ENCODE data around the gene CKM. TPM values are rescaled to one million over a fixed set of nuclear protein-coding genes. Genes with fewer than 3 reads are reported as not detected.
"Not testable (repeated sequence)": the region's sequence is repeated elsewhere in the genome, so short reads cannot be mapped to it uniquely, and the experiment has no call there.

The CKM gene
- total RNA-seq, 2 donors from 2014 or later: 24.7 to 42.8 TPM

DNA sequence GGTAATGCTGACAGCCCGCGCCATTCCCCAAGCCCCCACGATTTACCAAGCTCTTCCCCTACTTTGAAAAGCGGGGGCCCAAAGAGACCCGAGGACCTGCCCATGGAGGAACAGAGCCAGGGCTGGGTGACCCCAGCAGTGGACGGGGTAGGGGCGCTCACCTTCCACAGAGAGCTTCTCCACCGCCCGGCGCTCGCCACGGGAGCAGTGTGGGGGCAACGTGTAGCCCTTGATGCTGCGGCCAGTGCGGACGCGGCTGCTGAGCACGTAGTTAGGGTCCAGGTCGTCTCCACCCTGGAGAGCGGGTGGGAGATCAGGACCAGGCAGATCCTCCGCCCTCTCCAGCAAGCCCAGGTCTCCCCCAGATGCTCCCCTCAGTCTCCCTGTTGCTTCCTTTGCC is 7.4 kb downstream of the CKM start:
- H3K27ac ChIP-seq: no peak overlapping the region
- H3K36me3 ChIP-seq: no peaks in the 10 kb centered on the region
- no peaks in the 10 kb centered on the region for H3K9me3 ChIP-seq
- H3K4me3 ChIP-seq: no peak overlapping the region
- intact Hi-C loops (cut with DNase I): no loop called here
- H3K4me1 ChIP-seq (replicated peaks): no peaks in the 10 kb centered on the region
- H3K27me3 ChIP-seq (replicated peaks; ENCODE audit: insufficient read depth): no peaks in the 10 kb centered on the region
- no peak for DNase-seq (ENCODE audit: low spot score)
- TF ChIP-seq POLR2AphosphoS5 (IDR thresholded peaks at IDR 0.05): no peak
- TF ChIP-seq, protein P1, sequence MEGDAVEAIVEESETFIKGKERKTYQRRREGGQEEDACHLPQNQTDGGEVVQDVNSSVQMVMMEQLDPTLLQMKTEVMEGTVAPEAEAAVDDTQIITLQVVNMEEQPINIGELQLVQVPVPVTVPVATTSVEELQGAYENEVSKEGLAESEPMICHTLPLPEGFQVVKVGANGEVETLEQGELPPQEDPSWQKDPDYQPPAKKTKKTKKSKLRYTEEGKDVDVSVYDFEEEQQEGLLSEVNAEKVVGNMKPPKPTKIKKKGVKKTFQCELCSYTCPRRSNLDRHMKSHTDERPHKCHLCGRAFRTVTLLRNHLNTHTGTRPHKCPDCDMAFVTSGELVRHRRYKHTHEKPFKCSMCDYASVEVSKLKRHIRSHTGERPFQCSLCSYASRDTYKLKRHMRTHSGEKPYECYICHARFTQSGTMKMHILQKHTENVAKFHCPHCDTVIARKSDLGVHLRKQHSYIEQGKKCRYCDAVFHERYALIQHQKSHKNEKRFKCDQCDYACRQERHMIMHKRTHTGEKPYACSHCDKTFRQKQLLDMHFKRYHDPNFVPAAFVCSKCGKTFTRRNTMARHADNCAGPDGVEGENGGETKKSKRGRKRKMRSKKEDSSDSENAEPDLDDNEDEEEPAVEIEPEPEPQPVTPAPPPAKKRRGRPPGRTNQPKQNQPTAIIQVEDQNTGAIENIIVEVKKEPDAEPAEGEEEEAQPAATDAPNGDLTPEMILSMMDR (IDR thresholded peaks at IDR 0.05): no peak
- TF ChIP-seq POLR2A (IDR thresholded peaks at IDR 0.05): no peak
- WGBS: 60% methylated on average over 21 of the region's 21 CpGs

DNA sequence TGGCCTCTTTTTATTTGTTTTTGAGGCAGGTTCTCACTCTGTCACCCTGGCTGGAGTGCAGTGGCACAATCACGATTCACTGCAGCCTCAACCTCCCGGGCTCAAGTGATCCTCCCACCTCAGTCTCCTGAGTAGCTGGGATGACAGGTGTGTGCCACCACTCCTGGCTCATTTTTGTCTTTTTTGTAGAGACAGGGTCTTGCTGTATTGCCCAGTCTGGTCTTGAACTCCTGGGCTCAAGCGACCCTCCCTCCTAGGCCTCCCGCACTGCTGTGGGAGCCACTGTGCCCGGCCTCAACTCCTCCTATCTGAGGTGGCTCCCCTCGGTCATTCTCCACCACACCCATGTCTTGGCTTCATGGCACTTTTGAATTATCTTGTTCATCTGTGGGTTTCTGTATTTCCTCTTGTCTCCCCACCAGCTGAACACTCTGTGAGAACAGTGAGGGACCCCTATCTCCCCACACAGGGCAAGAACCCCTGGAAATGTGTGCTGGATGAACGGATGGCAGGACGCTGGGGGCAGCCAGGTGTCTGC is 7.9 kb downstream of the CKM start:
- 71% methylated on average over 8 of the region's 8 CpGs for WGBS
- intact Hi-C loops (cut with DNase I): no loop called here

DNA sequence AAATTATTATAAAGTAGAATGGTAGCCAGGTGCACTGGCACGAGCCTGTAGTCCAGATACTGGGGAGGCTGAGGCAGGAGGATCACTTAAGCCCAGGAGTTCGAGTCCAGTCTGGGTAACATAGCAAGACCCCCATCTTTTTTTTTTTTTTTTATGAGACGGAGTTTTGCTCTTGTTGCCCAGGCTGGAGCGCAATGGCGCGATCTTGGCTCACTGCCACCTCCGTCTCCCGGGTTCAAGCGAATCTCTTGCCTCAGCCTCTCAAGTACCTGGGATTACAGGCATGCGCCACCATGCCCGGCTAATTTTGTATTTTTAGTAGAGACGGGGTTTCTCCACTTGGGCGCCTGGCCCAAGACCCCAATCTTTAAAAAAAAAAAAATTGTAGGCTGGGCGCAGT is 10.4 kb downstream of the CKM start:
- H3K27me3 ChIP-seq (replicated peaks; ENCODE audit: insufficient read depth); H3K9me3 ChIP-seq; H3K4me3 ChIP-seq; H3K4me1 ChIP-seq (replicated peaks); H3K27ac ChIP-seq; intact Hi-C loops (cut with DNase I); DNase-seq (ENCODE audit: low spot score); H3K36me3 ChIP-seq: not testable (repeated sequence)
- 87% methylated on average over 14 of the region's 14 CpGs for WGBS

More for the DNA sequence above, 7.9 kb downstream of the CKM start:
- Histone ChIP-seq H3K9me3 (no peaks in the 10 kb centered on the region), H3K27me3 (replicated peaks; ENCODE audit: insufficient read depth) (no peaks in the 10 kb centered on the region), H3K27ac (no peak overlapping the region), H3K36me3 (no peaks in the 10 kb centered on the region), H3K4me3 (no peak overlapping the region), H3K4me1 (replicated peaks) (no peaks in the 10 kb centered on the region)
- TF ChIP-seq, protein P1 (IDR thresholded peaks at IDR 0.05): no peak
- no peak for TF ChIP-seq POLR2A (IDR thresholded peaks at IDR 0.05)
- TF ChIP-seq POLR2AphosphoS5 (IDR thresholded peaks at IDR 0.05): no peak
- DNase-seq (ENCODE audit: low spot score): no peak

DNA sequence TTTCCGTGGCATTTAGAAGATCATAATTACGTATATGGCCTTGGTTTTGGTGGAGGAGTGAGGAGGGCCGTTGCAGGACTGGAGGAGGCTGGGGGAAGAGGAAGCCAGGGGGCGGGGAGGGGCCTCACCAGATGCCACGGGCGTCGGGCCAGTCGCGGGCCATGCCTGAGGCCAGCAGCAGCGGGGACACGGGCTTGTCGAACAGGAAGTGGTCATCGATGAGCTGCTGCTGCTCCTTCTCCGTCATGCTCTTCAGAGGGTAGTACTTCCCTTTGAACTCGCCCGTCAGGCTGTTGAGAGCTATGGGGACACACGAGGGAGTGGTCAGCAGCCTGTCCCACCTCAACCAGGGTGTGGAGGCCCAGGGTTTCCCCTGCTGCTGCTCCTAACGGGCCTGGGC is 11.1 kb downstream of the CKM start:
- 38% methylated on average over 18 of the region's 18 CpGs for WGBS
- Histone ChIP-seq H3K4me1 (replicated peaks) (no peaks in the 10 kb centered on the region), H3K4me3 (no peak overlapping the region), H3K27ac (no peak overlapping the region), H3K9me3 (no peaks in the 10 kb centered on the region), H3K36me3 (no peaks in the 10 kb centered on the region), H3K27me3 (replicated peaks; ENCODE audit: insufficient read depth) (no peaks in the 10 kb centered on the region)
- DNase-seq (ENCODE audit: low spot score): no peak
- intact Hi-C loops (cut with DNase I): no loop called here
- TF ChIP-seq, protein P1 (IDR thresholded peaks at IDR 0.05): no peak
- no peak for TF ChIP-seq POLR2A (IDR thresholded peaks at IDR 0.05)
- TF ChIP-seq POLR2AphosphoS5 (IDR thresholded peaks at IDR 0.05): no peak

DNA sequence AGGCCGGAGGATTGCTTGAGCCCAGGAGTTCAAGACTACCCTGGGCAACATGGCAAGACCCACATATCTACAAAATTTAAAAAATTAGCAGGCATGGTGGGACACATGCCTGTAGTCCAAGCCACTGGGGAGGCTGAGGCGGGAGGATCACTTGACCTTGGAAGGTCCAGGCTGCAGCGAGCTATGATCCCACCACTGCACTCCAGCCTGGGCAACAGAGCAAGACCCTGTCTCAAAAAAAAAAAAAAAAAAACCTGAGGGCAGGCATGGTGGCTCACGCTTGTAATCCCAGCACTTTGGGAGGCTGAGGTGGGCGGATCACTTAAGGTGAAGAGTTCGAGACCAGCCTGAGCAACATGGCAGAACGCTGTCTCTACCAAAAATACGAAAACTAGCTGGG is 13.4 kb downstream of the CKM start:
- H3K4me3 ChIP-seq; DNase-seq (ENCODE audit: low spot score); H3K9me3 ChIP-seq; H3K27ac ChIP-seq; H3K4me1 ChIP-seq (replicated peaks); intact Hi-C loops (cut with DNase I); H3K36me3 ChIP-seq; H3K27me3 ChIP-seq (replicated peaks; ENCODE audit: insufficient read depth): not testable (repeated sequence)
- 94% methylated on average over 8 of the region's 8 CpGs for WGBS

DNA sequence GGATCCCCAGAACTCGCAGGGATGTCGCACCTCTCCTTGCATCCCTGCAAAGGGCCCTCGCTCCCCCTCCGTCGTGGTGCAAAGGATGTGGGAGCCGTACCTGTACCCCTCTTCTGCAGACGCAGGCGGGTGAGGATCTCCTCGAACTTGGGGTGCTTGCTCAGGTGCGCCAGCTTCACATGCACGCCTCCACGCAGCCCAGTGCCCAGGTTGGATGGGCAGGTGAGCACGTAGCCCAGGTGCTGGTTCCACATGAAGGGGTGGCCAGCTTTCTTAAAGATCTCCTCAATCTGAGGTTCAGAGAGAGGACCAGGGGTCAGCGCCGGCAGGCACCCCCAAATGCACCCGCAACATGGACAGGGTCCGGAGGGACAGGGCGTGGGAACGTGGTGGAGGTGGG is 15.3 kb downstream of the CKM start:
- intact Hi-C loops (cut with DNase I): no loop called here
- no peak for TF ChIP-seq POLR2A (IDR thresholded peaks at IDR 0.05)
- TF ChIP-seq, protein P1 (IDR thresholded peaks at IDR 0.05): no peak
- TF ChIP-seq POLR2AphosphoS5 (IDR thresholded peaks at IDR 0.05): no peak
- no peaks in the 10 kb centered on the region for H3K9me3 ChIP-seq
- no peaks in the 10 kb centered on the region for H3K4me1 ChIP-seq (replicated peaks)
- no peak overlapping the region for H3K27ac ChIP-seq
- no peaks in the 10 kb centered on the region for H3K36me3 ChIP-seq
- DNase-seq (ENCODE audit: low spot score): no peak
- H3K27me3 ChIP-seq (replicated peaks; ENCODE audit: insufficient read depth): no peaks in the 10 kb centered on the region
- no peak overlapping the region for H3K4me3 ChIP-seq
- 86% methylated on average over 19 of the region's 19 CpGs for WGBS
